Activated CD4-positive, alpha-beta memory T cell treated with anti-CD3 and anti-CD28 coated beads for 36 hours (primary cell): Measurements from ENCODE around the gene EHD4. TPM values are rescaled to one million over a fixed set of nuclear protein-coding genes. Genes with fewer than 3 reads are reported as not detected.

ENCODE experiments used
- CTCF ChIA-PET: fragments of 350-600 bp; sonication (Branson Sonifier 250); formaldehyde crosslinking; loops from one replicate; lab custom pipeline; 2021; ENCODE audit warnings: antibody characterized with exemption, inconsistent platforms; lab: Charles Lee
- POLR2A ChIA-PET: fragments of 350-600 bp; sonication (Branson Sonifier 250); formaldehyde crosslinking; loops from one replicate; lab custom pipeline; 2021; ENCODE audit warnings: antibody characterized with exemption; lab: Charles Lee
- DNase-seq: peaks from one replicate; pipeline ENCODE4 v3.0.0-alpha.2; 2020
- H3K27ac Mint-ChIP-seq: one replicate; pipeline ENCODE4 v1.8.0; 2021; ENCODE audit warnings: mixed read lengths
- H3K27me3 Mint-ChIP-seq: one replicate; pipeline ENCODE4 v1.8.0; 2021; ENCODE audit warnings: mixed read lengths
- H3K36me3 Mint-ChIP-seq: one replicate; pipeline ENCODE4 v1.8.0; 2021; ENCODE audit warnings: mixed read lengths
- H3K4me1 Mint-ChIP-seq: one replicate; pipeline ENCODE4 v1.8.0; 2021; ENCODE audit warnings: low read depth, mixed read lengths
- H3K4me3 Mint-ChIP-seq: one replicate; pipeline ENCODE4 v1.8.0; 2021; ENCODE audit warnings: mild to moderate bottlenecking, mixed read lengths
- H3K9me3 Mint-ChIP-seq: one replicate; pipeline ENCODE4 v1.8.0; 2021; ENCODE audit warnings: mixed read lengths
- intact Hi-C: fragments of 100-400 bp; cut with micrococcal nuclease; formaldehyde crosslinking; loops from one replicate; pipeline ENCODE4 v1.15.1; 2023
- total RNA-seq, 2 experiments: library from RNA; stranded (reverse); gene quantifications; one replicate each; pipeline ENCODE4 v1.2.3, GENCODE V29; 2021

The EHD4 gene
- total RNA-seq, 2 experiments from 2014 or later: 43.6 to 45.0 TPM

DNA sequence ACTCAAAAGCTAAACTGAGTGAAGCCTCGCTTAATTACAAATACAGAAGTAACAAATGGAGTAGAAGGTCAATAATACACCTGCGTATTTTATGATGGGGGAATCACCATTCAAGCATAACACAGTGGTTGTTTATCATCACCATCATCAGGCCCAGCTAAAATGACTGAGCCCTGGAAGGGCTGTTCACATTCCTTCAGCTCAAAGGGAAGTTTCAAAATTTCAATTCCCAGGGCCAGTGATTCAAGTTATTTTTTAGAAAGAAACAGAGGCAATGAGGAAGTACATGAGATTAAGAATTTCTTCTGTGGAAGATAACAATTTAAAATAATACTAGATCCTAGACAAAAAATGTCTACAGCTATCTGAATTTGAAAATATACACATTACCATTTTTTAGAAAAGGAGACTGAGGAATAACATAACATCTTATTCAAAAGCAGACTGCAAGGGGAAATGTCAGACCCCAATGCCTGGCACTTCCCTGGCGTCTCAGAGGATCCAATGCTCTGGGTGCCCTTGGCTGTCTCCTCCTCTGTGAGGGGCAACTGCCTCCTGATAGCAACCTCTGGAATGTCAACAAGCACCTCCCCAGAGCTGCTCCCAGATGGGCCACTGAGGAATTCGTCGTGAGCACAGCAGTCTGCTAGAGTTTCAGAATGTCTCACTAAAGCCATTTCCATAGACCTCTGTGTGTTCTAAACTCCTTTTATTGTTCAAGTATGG lies 22.8 kb downstream of the EHD4 start:
- DNase-seq: no peak
- Mint-ChIP-seq H3K36me3 (peaks cover 27% of the 10 kb centered on the region), H3K4me3 (no peak overlapping the region), H3K9me3 (no peaks in the 10 kb centered on the region), H3K4me1 (peaks cover 6% of the 10 kb centered on the region), H3K27me3 (no peaks in the 10 kb centered on the region), H3K27ac (no peak overlapping the region)
- intact Hi-C loops: no loop called here
- POLR2A ChIA-PET: interaction anchor here (0.6 to 1.6 kb wide), 2 partner anchors 11 to 22 kb away, joined by 3 read pairs; partner anchors contain the start of gene EHD4
- CTCF ChIA-PET: interaction anchor here (1.8 kb wide), 1 partner anchor 45 kb away, joined by 4 read pairs; no protein-coding TSS in a partner anchor

DNA sequence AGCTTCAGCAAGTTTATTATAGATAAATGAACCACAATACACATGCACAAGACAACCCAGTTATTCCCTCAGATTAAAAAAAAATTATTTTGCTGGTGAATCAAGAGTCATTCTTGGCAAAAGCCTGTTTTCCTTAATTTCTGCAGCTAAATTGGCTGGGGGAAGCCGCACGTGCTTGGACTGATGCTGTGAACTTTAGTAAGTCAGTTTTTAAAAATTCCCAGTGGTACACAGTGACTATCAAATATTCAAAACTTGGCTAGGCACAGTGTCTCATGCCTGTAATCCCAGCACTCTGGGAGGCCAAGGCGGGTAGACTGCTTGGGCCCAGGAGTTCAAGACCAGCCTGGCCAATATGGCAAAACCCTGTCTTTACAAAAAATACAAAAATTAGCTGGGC lies 23.9 kb downstream of the EHD4 start:
- Mint-ChIP-seq H3K4me3 (no peak overlapping the region), H3K27ac (no peak overlapping the region), H3K27me3 (no peaks in the 10 kb centered on the region), H3K9me3 (no peaks in the 10 kb centered on the region), H3K4me1 (peaks cover 6% of the 10 kb centered on the region), H3K36me3 (peaks cover 19% of the 10 kb centered on the region)
- ChIA-PET CTCF (interaction anchor here (0.7 to 1.8 kb wide), 2 partner anchors 17 to 44 kb away, joined by 3 to 4 read pairs; no protein-coding TSS in a partner anchor), POLR2A (interaction anchor here (0.7 to 1.6 kb wide), 2 partner anchors 23 to 94 kb away, joined by 3 read pairs; partner anchors contain the start of gene EHD4)
- intact Hi-C loops: no loop called here
- no peak for DNase-seq

DNA sequence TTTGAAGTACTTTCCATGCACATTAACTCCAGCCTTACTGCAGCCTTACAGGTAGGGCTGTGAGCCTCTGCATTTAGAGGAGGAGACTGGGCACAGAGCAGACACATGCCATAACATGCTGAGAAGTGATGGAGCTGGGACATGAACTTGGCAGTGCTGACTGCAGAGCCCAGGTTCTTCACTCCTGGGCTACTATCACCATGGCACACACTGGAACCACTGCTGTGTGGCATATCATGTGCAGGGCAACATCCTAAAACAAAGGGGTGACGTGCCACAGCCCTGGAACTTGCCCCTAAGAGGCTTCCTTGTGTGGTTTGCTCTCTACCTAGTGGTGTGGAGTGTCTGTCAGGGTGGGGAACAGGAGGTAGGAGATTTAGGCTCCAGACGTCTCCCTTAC lies 25.4 kb downstream of the EHD4 start:
- no peak overlapping the region for H3K4me3 Mint-ChIP-seq
- no peak overlapping the region for H3K27ac Mint-ChIP-seq
- ChIA-PET POLR2A (no interaction called here), CTCF (no interaction called here)
- intact Hi-C loops: no loop called here
- peaks cover 13% of the 10 kb centered on the region for H3K4me1 Mint-ChIP-seq
- peaks cover 17% of the 10 kb centered on the region for H3K36me3 Mint-ChIP-seq
- H3K9me3 Mint-ChIP-seq: no peaks in the 10 kb centered on the region
- no peak for DNase-seq
- H3K27me3 Mint-ChIP-seq: no peaks in the 10 kb centered on the region

DNA sequence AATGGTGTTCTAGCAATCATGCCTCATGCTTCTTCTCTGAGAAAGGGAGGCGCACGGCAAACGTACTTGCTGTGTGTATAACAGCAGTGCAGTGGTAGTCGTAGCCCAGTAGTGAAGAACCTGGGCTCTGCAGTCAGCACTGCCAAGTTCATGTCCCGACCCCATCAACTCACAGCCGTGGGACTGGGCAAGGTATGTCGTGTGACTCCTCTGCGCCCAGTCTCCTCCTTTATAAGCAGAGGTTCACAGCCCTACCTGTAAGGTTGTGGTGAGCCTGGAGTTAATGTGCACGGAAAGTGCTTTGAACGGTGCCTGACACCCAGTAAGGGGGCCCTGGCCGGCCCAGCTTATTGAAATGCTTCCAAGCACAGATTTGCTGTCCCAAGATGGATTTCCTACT lies 26.6 kb downstream of the EHD4 start:
- POLR2A ChIA-PET: no interaction called here
- Mint-ChIP-seq H3K27me3 (no peaks in the 10 kb centered on the region), H3K4me3 (no peak overlapping the region), H3K4me1 (peaks cover 24% of the 10 kb centered on the region), H3K36me3 (peaks cover 11% of the 10 kb centered on the region), H3K27ac (no peak overlapping the region), H3K9me3 (no peaks in the 10 kb centered on the region)
- CTCF ChIA-PET: no interaction called here
- intact Hi-C loops: loop anchor here (1.0 kb wide), 1 partner anchor 26 kb away; no protein-coding TSS in a partner anchor
- DNase-seq: no peak

DNA sequence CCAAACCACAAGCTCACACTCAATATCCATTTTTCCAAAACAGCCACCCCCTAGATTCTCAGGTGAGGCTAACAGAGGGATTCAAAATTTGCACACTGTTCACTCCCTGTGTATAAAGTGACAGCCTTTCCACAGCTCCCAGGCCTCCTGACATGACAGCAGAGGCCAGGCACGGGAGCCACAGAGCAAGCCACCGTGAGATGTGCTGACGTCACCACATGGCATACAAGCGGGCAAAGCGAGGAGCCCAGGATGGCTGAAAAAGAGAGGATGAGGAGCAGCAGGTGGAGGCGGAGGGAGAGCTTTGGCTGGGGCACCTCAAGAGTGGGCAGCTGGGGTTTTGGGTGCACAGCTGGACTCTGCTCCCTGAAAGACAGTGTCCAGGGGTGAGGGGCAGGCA lies 27.1 kb downstream of the EHD4 start:
- no peak overlapping the region for H3K4me3 Mint-ChIP-seq
- no peaks in the 10 kb centered on the region for H3K27me3 Mint-ChIP-seq
- H3K27ac Mint-ChIP-seq: no peak overlapping the region
- H3K9me3 Mint-ChIP-seq: no peaks in the 10 kb centered on the region
- peaks cover 29% of the 10 kb centered on the region for H3K4me1 Mint-ChIP-seq
- H3K36me3 Mint-ChIP-seq: peaks cover 10% of the 10 kb centered on the region
- POLR2A ChIA-PET: no interaction called here
- DNase-seq: no peak
- intact Hi-C loops: loop anchor here (1.0 kb wide), 1 partner anchor 26 kb away; no protein-coding TSS in a partner anchor
- CTCF ChIA-PET: no interaction called here

DNA sequence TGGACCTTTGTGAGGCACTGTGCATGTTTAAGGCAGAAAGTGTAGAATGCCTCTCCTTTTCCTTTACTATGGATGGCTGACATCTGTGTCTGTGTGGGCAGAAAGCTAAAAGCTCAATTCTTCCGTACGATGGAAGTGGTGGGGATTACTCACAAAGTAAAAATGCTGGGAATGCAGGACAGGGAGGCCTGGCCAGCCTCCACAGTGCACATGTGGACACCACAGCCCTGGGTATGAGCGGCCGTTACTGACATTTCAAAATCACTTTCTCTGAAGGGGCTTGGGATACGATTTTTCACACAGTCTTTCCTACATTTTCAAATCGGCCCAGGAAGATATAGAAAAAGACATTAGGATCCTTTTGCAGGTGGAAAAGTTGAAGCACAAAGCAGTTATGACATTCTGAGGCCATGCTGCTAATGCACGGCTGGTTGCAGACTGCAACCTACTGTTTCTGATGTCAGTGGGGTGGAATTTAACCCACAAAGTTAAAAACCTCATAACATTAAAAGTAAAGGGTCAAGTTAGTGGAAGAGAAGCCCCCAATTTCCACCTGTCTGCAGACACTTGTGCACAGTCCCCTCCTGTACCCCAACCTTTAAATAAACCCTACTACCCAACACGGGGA lies 27.9 kb downstream of the EHD4 start:
- H3K27ac Mint-ChIP-seq: peak overlapping the region; percentile 38

DNA sequence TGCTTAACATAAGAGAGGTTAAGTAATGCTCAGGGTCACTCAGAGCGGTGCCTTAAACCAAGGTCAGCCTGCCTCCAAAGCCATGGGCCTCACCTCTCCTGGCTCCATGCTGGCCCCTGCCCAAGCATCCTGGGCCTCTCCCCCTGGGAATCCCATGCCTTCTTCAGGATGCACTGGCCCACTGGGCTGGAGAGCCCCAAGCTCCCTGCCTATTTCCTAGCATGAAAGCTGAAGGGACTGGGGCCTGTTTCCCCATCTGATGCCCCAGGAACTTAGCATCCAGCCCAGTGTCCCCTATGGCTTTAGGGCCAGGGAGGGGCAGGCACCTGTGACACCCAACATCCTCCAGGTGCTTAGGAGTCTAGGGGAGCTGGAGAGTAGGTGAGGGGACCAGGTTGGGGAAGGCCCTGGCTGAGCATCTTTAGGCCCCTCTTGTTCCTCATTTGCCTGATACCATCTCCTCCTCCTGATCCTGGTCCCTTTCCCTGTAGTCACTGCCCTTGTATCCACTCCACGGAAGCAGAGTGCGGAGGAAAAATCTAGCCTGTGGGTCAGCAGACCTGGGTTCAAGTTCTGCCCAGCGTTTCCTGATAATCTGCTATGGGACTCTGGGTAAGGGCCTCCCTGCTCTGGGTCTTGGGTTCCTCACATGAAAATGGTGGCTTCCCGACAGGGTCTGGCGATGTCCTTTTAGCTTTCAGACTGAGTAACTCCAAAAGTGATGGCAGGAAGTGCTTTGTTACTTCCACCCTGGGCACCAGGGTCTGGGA lies 28.6 kb downstream of the EHD4 start:
- intact Hi-C loops: no loop called here
- Mint-ChIP-seq H3K27ac (peak overlapping the region; percentile 38), H3K4me3 (no peak overlapping the region), H3K27me3 (no peaks in the 10 kb centered on the region), H3K4me1 (peaks cover 35% of the 10 kb centered on the region), H3K36me3 (peaks cover 13% of the 10 kb centered on the region), H3K9me3 (no peaks in the 10 kb centered on the region)
- ChIA-PET POLR2A (interaction anchor here (5.8 kb wide), 1 partner anchor 28 kb away, joined by 63 read pairs; the partner anchor contains the start of gene EHD4), CTCF (no interaction called here)
- DNase-seq: no peak

More for the DNA sequence above, 27.9 kb downstream of the EHD4 start:
- peaks cover 11% of the 10 kb centered on the region for H3K36me3 Mint-ChIP-seq
- ChIA-PET CTCF (no interaction called here), POLR2A (interaction anchor here (5.8 kb wide), 1 partner anchor 27 kb away, joined by 63 read pairs; the partner anchor contains the start of gene EHD4)
- H3K9me3 Mint-ChIP-seq: no peaks in the 10 kb centered on the region
- intact Hi-C loops: no loop called here
- H3K4me3 Mint-ChIP-seq: no peak overlapping the region
- no peaks in the 10 kb centered on the region for H3K27me3 Mint-ChIP-seq
- peaks cover 32% of the 10 kb centered on the region for H3K4me1 Mint-ChIP-seq
- DNase-seq: no peak

DNA sequence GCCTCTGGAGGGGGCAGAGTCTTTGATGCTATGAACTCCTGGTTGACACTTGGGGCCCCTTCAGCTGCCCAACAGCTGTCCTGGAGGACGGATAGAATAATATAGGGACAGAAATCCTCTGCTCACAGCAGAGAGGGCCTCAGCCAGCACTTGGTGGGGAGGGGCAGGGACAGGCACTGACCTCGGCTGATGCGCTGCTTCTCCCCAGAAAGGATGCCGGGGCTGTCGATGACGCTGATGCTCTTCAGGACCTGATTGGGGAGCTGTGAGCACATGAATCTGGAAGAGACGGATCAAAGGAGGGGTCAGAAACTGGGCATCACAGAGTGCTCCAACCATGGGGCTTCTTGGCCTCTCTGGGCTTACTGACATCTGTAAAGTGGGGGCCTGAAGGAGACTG lies 29.5 kb downstream of the EHD4 start:
- Mint-ChIP-seq H3K36me3 (peaks cover 15% of the 10 kb centered on the region), H3K4me1 (peaks cover 43% of the 10 kb centered on the region), H3K4me3 (no peak overlapping the region), H3K9me3 (no peaks in the 10 kb centered on the region), H3K27me3 (no peaks in the 10 kb centered on the region), H3K27ac (peak overlapping the region; percentile 35)
- ChIA-PET POLR2A (interaction anchor here (5.8 kb wide), 1 partner anchor 29 kb away, joined by 63 read pairs; the partner anchor contains the start of gene EHD4), CTCF (no interaction called here)
- DNase-seq: no peak
- intact Hi-C loops: no loop called here

DNA sequence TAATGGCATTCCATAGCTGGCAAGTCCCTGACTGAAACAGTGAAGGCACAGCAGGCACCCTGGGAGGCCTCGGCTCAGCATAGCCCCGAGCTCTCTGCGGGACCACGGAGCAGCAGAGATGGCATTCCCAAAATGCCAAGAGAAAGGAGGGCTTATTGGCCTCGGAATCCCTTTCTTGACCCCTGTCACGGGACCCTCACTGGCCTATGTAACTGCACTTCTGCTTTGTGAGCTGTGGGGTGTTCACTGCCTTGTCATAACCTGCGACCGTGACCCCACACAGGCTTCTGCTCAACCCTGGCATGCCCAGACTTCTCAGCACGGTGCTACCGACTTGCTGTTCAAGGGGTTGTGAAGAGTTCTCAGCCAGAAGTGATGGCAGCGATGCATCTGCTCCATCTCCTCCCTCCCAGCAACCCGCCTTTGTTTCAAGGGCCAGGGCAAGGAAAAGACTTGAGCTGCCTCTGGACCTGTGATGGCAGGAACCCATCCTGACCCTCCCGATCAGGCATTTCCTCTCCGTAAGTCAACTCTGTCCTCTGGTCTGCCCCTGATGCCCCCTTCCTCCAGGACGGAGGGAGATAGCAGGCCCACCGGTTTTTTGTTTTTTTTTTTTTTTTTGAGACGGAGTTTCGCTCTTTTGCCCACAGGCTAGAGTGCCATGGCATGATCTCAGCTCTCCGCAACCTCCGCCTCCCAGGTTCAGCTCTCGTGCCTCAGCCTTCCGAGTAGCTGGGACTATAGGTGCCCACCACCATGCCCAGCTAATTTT lies 30.5 kb downstream of the EHD4 start:
- Mint-ChIP-seq H3K4me1 (peaks cover 53% of the 10 kb centered on the region), H3K4me3 (no peak overlapping the region), H3K9me3 (no peaks in the 10 kb centered on the region), H3K27ac (peak overlapping the region; percentile 35), H3K27me3 (no peaks in the 10 kb centered on the region), H3K36me3 (peaks cover 15% of the 10 kb centered on the region)
- DNase-seq: no peak
- intact Hi-C loops: no loop called here
- POLR2A ChIA-PET: interaction anchor here (5.8 kb wide), 1 partner anchor 30 kb away, joined by 63 read pairs; the partner anchor contains the start of gene EHD4
- CTCF ChIA-PET: interaction anchor here (1.2 kb wide), 1 partner anchor 167 kb away, joined by 3 read pairs; the partner anchor contains the start of gene MAPKBP1

DNA sequence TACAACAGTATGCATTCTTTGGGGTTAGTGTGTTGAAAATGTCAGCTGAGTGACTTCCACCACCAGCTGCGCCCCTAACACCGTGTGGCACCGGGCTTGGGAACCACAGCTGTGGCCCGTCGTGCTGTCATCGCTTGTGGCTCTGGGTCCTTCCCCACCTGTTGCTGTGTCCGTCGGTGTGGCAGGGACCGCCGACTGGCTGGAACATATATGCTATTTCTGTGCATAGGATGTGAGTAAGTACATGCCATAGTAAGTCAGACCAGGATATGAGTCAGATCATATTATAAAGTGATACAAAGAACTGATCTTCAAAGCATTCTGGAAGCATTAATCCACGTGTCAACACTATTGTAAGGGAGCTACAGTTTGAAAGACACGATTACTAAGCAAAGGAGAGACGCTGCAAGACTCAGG lies 31.9 kb downstream of the EHD4 start:
- Mint-ChIP-seq H3K27ac (peak overlapping the region; percentile 88), H3K36me3 (peaks cover 20% of the 10 kb centered on the region), H3K27me3 (no peaks in the 10 kb centered on the region), H3K9me3 (no peaks in the 10 kb centered on the region), H3K4me1 (peaks cover 66% of the 10 kb centered on the region), H3K4me3 (no peak overlapping the region)
- DNase-seq: peak; percentile 85
- POLR2A ChIA-PET: interaction anchor here (0.6 to 5.8 kb wide), 3 partner anchors 31 to 280 kb away, joined by 3 to 63 read pairs (median 3); partner anchors contain the start of genes EHD4, MAPKBP1 and MGA
- CTCF ChIA-PET: interaction anchor here (0.7 to 1.2 kb wide), 3 partner anchors 36 to 166 kb away, joined by 3 to 5 read pairs (median 4); partner anchors contain the start of gene MAPKBP1
- intact Hi-C loops: loop anchor here (1.0 kb wide), 2 partner anchors 31 to 117 kb away; no protein-coding TSS in a partner anchor
